DMS 273 treated with DMSO at 0.1 percent for 48 hours (cell line): ENCODE results near the gene MTFR2.
"Not testable (repeated sequence)": the region's sequence is repeated elsewhere in the genome, so short reads cannot be mapped to it uniquely, and the experiment has no call there.

ENCODE experiments used
- DNase-seq: peaks from one replicate; lab custom pipeline; 2025; lab: John Stamatoyannopoulos, UW

Gene MTFR2

DNA sequence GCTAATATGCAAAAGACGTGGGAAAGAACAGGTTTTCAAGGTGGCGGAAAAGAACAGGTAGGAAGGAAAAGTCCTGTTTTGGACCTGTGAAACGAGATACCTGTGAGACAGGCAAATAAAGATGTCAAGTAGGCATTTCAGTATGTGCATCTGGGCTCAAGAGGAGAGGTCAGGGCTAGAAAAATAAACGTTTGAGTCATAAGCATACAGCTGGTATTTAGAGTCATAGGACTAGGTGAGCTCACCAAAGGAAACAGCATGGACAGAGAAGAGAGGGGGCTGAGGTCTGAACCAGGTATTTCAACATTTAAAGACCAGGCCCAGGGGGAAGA is 14.9 kb downstream of the MTFR2 start:
- DNase-seq: no peak

GRCh38 chr6:136232701-136233100 is 17.4 kb downstream of the MTFR2 start:
- no peak for DNase-seq

DNA sequence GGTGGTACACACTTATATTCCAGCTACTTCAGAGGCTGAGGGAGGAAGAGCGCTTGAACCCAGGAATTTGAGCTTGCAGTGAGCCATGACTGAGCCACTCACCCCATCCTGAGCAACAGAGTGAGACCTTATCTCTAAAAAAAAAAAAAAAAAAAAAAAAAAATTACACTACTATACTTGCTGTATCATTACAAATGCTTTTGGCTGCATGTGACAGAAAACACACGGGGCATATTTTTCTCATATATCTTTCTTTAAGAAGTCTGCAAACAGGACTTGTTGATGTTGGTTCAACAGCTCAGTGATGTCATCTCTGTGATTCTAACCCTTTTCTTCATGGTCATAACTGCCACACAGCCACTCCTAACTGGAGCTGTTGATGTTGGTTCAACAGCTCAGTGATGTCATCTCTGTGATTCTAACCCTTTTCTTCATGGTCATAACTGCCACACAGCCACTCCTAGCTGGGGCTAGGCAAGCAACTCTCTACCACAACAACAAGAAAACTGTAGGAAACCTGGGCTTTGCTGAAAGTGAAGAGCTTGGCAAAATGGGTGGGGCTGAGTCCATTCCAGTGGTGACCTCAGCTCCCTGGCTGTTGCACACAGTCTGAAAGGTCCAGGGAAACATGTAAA is 19.8 kb downstream of the MTFR2 start:
- DNase-seq: no peak

DNA sequence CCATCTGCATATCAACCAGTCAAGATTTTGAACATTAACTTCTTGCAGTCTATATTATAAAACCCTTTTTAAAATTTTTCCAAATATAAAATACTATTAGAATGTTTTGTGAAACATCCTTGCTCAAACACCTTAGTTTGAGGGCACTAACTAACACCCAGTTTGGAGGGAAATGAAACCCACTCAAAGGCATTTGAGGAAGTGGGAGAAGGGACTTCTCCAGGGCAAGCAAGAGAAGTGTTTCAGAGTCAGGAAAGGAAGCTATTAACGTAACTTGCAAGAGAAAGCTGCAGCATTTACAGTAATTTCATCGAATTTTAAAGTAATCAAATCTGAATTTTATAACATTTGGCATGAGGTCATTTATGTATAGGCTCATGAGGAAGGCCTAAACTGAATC is 21.3 kb downstream of the MTFR2 start:
- no peak for DNase-seq

DNA sequence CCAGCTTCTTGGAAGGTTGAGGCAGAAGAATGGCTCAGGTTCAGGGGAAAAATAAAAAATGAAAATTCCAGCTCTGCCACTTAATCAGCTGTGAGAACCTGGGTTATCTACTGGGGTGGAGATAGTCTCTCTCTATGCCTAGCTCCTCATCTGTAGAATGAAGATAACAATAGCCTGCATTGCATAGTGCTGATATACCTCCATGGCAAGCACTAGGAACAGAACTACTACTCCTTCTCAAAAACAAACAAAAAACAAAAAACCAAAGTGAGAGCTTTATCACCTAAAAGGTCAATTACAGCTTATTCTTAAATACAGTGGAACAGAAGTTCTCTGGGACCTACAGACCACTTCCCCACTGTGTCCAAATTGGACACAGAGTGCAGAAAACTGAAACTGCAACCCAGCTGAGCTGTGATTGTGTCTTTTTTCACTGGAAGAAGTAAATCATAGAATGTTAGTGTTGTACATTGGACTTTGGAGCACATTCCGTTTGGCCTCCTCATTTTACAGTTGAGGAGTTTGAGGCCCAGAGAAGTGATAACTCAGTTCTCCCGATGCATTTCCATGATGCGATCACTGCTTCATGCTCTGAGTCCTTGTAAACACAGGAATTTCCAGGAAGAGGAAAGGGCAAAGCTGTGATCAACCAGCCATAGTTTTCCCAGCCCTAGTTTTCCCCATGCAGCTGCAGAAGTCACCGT is 23.3 kb downstream of the MTFR2 start:
- no peak for DNase-seq

DNA sequence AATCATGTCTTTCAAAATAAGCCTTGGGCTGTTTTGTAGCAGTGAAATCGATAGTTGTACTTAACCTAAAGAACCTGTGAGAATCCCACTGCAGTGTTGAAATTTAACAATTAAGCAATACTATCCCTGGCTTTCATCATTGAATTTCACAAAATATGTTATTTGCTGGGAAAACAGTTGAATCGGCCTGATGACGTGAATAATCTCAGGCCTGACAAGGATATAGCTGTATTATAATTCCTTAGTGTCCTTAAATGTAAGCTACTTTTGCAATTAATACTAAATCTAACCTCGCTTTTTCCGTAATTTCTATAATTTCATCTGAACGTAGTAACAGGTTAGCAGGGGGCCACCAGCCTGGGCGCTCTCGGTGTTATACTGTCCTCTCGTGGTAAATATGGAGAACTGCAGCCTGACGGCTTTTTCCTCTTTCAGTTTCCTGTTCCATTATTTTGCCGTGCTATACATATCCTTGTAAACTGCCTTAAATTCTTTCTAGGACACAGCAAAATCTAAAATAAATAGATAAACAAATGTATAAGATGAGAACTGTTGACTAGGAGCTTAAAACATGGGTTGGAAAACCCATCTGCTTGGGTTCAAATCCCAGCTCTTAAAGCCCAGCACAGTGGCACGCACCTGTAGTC is 24.0 kb downstream of the MTFR2 start:
- no peak for DNase-seq

DNA sequence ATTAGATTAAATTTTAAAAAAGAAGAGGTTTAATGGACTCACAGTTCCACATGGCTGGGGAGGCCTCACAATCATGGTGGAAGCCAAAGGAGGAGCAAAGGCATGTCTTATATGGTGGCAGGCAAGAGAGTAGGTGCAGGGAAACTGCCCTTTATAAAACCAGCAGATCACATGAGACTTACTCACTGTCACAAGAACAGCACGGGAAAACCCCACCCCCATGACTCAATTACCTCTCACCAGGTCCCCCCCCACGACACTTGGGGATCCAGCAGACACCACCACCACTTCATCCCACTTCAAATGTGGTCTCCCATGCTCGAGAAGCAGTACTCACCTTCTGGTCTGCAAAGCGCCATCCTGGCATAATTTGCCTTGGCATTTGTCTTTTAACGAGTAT is 24.6 kb downstream of the MTFR2 start:
- no peak for DNase-seq

DNA sequence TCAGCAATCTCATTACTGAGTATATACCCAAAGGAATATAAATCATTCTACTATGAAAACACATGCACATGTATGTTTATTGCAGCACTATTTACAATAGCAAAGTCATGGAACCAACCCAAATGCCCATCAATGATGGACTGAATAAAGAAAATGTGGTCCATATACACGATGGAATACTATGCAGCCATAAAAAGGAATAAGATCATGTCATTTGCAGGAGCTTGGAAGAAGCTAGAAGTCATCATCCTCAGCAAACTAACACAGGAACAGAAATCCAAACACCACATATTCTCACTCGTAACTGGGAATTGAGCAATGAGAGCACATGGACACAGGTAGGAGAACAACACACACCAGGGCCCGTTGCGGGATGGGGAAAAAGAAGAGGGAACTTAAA is 25.1 kb downstream of the MTFR2 start:
- DNase-seq: not testable (repeated sequence)

GRCh38 chr6:136216503-136217401 is 33.4 kb downstream of the MTFR2 start:
- DNase-seq: no peak

DNA sequence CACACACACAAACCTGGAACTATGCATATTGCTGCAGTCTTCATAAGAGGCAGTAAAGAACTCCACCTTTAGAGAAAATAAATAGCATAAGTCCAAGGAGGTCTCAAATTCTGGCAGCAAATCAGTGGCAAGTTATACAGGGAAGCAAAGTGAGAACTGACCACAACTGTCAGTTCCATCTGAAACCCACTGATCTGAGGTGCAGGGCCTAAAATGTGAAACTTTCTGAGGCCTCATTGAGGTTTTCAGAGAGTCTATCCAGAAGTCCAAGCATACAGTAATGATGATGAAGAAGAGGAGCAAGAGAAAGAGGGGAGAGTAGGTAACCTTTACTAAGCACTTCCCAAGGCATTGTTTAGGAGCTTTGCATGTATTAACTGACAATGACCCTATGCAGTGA is 36.3 kb downstream of the MTFR2 start:
- no peak for DNase-seq

DNA sequence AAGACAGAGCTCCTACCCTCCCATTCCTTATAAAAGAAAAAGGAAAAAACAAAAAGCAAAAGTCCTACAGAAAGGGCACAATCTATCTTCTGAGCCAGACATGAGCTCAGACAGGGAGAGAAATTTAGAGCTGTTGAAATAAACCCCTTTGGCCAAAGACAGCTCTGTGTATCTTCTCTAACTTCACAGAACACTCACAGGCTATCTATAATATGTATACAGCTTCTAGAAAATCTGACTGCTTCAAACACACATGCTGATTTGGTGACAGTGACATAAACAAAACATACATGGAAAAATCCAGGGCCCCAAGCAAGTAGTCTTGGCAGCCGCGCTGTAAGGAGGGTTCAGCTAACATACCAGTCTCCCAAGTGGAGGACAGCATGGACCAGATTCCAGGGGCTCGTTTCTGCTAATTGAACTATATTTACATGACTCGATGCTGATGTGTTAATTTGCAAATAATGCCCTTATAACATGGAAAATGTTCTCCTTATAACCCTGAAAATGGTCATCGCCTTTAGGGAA is 37.0 kb downstream of the MTFR2 start:
- DNase-seq: no peak

DNA sequence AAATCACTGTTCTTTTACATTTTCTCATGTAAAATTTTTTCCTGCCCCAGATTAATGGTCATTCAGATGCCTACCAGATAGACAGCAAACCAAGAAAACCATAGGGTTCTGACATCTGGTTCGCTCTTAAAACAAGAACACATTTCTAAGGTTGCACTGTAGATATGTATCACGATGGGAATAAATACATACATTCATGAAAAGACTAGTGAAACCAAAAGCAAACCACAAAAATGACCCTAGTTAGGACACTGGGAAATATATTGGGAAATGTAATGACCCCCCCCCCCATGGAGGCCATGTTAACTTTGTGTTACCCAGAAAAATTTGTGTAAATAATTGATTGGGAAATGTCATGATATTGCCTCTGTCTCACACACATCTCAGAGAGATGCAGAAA is 37.5 kb downstream of the MTFR2 start:
- no peak for DNase-seq

DNA sequence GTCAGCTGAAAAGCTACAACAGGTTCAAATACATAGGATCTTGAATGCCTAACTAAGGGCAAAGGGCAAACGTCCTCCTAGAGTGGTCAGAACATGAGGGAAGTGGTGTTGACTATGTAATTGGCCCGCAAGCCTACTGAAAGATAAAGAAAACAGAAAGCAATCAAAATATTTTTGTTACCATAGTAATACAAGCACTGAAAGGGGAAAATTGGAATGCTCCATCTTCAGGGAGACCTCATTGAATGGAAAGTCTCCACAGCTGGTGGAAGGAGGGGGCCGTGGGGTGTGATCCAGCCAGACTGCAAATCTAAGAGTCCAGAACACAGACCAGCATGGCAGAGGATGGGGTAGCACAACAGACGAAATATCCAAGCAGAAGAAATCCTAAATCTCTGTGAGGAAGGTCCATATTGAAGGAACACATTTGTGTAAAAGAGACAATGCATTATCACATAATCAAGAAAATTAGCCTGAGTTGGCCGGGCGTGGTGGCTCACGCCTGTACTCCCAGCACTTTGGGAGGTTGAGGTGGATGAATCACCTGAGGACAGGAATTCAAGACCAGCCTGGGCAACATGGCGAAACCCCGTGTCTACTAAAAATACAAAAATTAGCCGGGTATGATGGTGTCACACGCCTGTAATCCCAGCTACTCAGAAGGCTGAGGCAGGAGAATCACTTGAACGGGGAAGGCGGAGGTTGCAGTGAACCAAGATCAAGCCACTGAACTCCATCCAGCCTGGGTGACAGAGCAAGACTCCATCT is 39.5 kb downstream of the MTFR2 start:
- DNase-seq: no peak

DNA sequence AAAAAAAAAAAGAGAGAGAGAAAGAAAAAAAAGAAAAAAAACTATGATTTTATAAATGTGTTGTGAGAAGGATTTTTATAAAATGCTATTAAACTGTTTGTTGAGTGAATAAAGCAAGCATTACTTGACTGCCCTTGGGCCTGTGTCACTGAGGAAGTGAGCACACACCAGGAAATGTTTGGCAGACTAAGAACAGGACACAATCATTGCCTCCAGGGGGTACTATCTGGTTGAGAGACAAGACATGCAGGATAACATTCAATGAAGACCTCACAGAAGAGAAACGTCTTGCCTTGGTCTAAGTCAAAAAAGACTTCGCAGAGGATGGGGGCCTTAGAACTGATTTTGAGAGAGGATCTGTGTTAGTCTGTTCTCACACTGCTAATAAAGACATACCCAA is 40.6 kb downstream of the MTFR2 start:
- no peak for DNase-seq

- no peak for DNase-seq
Measured at GRCh38 chr6:136208783-136209182, 41.3 kb downstream of the MTFR2 start.

GRCh38 chr6:136201732-136202131 is 48.4 kb downstream of the MTFR2 start:
- DNase-seq: no peak

DNA sequence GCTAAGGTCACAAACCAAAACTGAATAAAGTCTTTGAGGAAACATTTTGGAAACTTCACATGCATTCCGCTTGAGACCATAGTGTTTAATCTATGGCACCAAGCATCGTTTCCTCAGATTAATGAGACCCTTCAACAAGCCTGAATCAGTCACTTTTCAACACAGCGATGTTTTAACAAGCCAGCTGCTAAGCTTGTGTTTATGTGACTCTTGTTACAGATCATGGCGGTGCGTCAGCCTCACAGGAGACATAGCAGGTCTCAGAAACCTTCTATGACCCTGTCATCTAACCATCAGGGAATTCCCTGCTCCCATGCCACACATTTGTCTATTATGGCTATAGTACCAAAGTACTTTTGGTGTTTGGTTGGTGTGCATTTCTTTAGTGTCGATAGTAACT is 57.2 kb downstream of the MTFR2 start:
- DNase-seq: no peak

- no peak for DNase-seq
Measured at GRCh38 chr6:136191606-136192312, 58.4 kb downstream of the MTFR2 start.

DNA sequence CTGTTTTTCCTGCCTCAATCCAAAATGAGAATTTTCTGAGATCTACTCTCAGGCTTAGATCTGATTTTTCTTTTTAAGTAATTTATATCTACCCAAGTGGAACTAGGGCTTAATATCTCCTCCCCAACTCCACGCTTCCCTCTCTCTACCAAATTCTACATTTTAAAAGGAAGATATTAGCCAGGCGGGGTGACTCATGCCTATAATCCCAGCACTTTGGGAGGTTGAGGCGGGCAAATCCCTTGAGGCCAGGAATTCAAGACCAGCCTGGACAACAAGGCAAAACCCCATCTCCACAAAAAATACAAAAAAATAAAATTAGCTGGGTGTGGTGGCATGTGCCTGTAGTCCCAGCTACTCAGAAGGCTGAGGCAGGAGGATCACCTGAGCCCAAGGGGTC is 61.0 kb downstream of the MTFR2 start:
- DNase-seq: no peak

DNA sequence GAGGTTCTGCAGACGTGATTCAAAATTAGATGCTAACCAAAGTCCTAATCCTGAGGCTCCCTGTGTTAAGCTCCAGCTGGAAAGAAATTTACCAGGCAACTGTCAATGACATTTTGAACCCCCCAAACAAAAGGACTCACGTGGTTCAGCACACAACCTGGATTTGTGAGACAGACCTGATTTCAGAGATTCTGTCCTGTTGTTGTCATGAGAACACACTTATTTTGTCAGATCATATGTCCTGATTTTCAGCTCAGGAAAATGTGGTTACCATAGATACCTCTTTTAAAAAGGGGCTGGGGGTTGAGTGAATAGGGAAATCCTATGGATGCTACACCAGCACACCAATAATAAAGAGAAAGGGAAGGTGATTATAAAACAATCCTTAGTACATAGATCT is 61.6 kb downstream of the MTFR2 start:
- no peak for DNase-seq

DNA sequence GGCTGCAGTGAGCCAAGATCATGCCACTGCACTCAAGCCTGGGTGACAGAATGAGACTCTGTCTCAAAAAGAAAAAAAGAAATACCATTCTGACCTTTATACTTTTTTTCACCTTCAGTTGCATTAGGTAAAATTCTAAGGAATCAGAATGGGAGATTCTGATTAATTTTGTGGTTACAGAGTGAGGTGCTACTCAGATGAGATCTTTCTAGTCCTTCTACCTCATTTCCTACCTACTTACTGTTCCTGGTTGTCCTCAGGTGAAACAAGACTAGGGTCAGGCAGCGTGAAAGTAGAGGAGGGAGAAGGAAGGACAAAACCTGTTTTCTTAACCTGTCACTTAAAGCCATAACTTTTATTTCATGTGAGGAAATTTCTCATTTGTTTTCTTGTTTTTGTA is 63.7 kb downstream of the MTFR2 start:
- no peak for DNase-seq
